Subcutaneous adipose tissue (tissue), 4 donors: ENCODE measurements around the gene ADH1C. TPM values are rescaled to one million over a fixed set of nuclear protein-coding genes. Genes with fewer than 3 reads are reported as not detected.

ENCODE experiments used
- total RNA-seq, 4 donors: library from RNA; depleted of rRNA; stranded (reverse); fragments of >200 nt; gene quantifications; one replicate each; pipeline ENCODE4 v1.1.0, GENCODE V29; 2016
- TF ChIP-seq, protein P1 (sequence below): fragments of 450-650 bp; IDR thresholded peaks from one replicate; pipeline ENCODE4 v1.5.1; 2016; ENCODE audit warnings: low read depth, mild to moderate bottlenecking, control low read depth, antibody characterized with exemption, moderate library complexity

ADH1C gene
- total RNA-seq, 4 donors from 2014 or later: 21.3 to 51.7 (median 24.4) TPM

DNA sequence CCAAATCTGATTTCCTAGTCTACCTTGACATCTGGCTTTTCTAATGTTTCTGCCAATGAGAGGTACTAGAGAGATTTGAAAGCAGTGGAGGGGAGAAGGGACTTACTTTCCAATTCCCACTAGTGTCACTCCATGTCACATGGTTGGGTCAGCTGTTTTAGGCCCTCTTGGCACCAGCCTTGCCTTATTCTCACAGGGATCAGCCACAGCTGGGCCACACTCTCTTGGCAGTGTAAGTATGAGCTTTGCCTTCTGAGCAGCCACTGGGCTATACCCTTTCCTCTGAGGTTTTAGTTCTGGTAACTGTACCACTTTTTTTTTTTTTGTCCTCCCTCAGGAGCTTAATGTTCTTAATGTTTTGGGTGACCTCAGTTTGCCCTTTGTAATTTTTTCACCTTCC lies 10.2 kb upstream of the ADH1C start:
- TF ChIP-seq, protein P1, sequence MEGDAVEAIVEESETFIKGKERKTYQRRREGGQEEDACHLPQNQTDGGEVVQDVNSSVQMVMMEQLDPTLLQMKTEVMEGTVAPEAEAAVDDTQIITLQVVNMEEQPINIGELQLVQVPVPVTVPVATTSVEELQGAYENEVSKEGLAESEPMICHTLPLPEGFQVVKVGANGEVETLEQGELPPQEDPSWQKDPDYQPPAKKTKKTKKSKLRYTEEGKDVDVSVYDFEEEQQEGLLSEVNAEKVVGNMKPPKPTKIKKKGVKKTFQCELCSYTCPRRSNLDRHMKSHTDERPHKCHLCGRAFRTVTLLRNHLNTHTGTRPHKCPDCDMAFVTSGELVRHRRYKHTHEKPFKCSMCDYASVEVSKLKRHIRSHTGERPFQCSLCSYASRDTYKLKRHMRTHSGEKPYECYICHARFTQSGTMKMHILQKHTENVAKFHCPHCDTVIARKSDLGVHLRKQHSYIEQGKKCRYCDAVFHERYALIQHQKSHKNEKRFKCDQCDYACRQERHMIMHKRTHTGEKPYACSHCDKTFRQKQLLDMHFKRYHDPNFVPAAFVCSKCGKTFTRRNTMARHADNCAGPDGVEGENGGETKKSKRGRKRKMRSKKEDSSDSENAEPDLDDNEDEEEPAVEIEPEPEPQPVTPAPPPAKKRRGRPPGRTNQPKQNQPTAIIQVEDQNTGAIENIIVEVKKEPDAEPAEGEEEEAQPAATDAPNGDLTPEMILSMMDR: no peak

DNA sequence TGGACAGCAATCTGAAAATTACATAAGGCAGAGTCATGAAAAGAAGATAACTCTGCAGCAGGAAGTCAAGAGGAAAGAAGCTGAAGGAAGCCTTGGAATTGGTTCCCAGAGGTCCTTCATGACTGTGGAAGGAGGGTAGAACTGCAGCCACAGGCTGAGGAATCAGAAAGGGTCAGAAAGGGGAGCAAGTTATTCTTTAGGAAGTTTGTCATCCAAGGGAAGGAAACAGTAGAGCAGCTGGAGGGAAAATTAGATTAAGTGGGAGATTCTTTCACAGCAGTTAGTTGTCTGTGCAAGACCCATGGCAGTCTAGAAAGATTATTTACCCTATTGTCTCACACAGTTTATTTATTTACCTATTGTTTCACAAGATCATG lies 9.3 kb upstream of the ADH1C start:
- TF ChIP-seq, protein P1: no peak

DNA sequence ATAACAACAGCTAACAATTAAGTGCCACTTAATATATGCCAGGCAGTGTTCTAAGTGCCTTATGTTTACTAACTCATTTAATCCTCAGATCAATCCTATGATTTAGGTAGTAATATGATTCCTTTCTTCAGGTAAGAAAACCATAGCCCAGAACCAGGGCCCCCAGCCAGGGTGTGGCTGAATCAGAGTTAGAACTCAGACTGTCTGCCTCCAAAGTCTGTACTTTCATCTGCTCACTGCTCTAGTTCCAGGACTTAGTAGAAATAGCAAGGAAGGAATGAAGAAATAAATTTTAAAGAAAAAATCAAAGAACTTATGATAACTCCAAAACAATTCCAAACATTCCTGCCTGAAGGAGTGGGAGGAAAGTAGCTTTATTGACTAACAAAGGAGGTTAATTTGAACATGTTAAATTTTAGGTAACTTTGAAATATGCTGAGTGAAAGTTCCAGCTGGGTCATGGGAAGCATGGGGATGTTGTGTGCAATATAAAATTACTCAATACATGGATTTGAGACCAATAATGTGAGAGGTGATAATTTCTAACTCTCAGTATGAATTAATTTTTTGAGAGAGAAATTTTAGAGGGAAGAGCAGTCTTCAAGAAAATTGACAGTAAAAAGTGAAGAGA lies 8.8 kb upstream of the ADH1C start:
- TF ChIP-seq, protein P1: no peak

DNA sequence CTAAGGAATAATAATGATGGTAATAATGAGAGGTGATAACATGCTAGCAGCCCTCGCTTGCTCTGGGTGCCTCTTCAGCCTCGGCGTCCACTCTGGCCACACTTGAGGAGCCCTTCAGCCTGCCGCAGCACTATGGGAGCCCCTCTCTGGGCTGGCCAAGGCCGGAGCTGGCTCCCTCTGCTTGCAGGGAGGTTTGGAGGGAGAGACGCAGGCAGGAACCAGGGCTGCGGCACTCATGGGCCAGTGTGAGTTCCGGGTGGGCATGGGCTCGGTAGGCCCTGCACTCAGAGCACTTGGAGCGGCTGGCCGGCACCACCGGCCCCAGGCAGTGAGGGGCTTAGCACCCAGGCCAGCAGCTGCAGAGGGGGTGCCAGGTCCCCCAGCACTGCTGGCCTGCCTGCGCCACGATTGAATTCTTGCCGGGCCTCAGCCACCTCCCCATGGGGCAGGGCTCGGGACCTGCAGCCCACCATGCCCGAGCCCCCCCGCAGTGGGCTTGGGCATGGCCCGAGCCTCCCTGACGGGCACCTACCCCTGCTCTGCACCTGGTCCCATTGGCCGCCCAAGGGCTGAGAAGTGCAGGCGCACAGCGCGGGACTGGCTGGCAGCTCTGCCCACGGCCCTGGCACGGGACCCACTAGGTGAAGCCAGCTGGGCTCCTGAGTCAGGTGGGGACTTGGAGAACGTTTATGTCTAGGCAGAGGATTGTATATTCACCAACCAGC lies 7.1 kb upstream of the ADH1C start:
- TF ChIP-seq, protein P1: no peak

DNA sequence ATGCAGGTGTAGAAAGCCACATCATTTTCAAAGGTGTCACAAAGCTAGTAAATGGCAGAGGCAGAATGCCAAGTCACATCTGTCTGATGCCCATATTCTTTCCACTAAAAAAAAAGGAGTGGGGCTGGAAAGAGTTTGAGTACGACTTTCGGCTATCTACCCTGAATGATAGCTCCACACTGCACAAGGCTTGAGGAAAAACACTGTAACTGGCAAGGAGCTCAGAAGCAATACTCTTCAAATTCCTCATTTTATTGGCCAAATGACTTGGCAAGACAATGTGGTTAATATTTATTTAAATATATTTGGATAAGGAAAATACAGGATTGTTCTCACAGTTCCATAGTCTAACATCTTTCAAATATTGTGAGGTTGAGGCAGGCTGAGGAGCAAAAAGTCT lies 5.4 kb upstream of the ADH1C start:
- TF ChIP-seq, protein P1: no peak

DNA sequence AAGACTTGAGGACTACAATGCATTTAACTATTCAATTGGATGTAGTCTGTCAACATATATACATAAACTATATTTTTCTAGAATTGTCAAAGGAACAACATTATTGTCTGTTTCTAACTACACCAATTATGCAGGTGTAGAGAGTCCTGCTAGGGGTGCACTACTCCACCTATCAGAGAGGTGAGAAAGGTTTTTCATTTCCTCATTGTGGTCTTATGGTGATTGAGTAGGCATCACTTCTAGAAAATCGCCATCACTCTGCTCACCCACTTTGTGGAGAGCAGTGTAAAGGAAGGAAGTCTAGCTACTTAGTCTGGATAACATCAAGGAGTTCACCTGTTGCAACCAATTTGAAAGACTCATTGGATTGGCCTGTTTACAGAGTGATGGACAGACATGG lies 4.4 kb upstream of the ADH1C start:
- TF ChIP-seq, protein P1: no peak

DNA sequence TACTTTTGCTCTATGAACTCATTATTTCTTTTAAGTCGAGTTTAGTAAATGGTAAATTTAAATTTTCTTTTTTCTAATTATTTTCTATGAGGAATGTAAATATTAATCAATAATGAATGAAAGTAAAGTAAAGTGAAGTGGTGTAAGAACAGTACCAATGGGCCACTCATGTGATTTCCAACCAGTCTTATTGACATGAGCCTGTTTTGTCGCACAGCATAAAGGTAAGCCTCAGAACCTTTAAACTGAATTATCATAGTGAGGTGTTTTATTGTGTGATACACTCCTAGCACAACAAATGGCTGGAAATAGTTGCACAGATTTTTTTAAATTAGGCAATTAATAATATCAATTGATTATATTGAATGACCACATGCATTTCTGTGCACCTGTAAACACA lies 1.1 kb downstream of the ADH1C start:
- TF ChIP-seq, protein P1: no peak
